H1 (cell line): ENCODE results near the gene SERPINE3.

ENCODE experiments used
- CEBPB ChIP-seq: IDR thresholded peaks from 2 replicates; pipeline ENCODE4 v1.6.1; 2012; ENCODE audit warnings: low read depth, low read length
- EP300 ChIP-seq, 2 experiments: IDR thresholded peaks; 1 replicate in 1 of 2; 2 replicates in 1 of 2; pipeline ENCODE4 v1.6.1; 2011 to 2012; ENCODE audit warnings: low read depth in 2 of 2, low read length in 2 of 2, mild to moderate bottlenecking in 2 of 2, borderline replicate concordance in 1 of 2, inconsistent platforms in 1 of 2, moderate library complexity in 1 of 2
- EZH2 ChIP-seq: fragments of 200-600 bp; sonication (generic); IDR thresholded peaks from 2 replicates; pipeline ENCODE4 v1.7.1; 2012; ENCODE audit warnings: low read depth, mild to moderate bottlenecking, moderate library complexity, low read length, inconsistent platforms; ENCODE audit not compliant: severe bottlenecking
- HDAC6 ChIP-seq: IDR thresholded peaks from one replicate; pipeline ENCODE4 v1.7.1; 2012; ENCODE audit warnings: low read depth, mild to moderate bottlenecking, inconsistent platforms, low read length, moderate library complexity
- KDM4A ChIP-seq: IDR thresholded peaks from one replicate; pipeline ENCODE4 v1.7.1; 2012; ENCODE audit warnings: low read depth, mild to moderate bottlenecking, moderate library complexity, low read length, inconsistent platforms; ENCODE audit not compliant: severe bottlenecking
- POLR2AphosphoS5 ChIP-seq: IDR thresholded peaks from 2 replicates; pipeline ENCODE4 v1.6.1; 2011; ENCODE audit warnings: low read depth, low read length
- RAD21 ChIP-seq, 2 experiments: IDR thresholded peaks in 1 of 2; conservative IDR thresholded peaks in 1 of 2; 2 replicates each; pipeline ENCODE4 v1.6.1; 2011; ENCODE audit warnings: low read depth in 2 of 2, low read length in 2 of 2, improper control_type of control experiment in 1 of 2, inconsistent platforms in 1 of 2, mild to moderate bottlenecking in 1 of 2, moderate library complexity in 1 of 2
- RBBP5 ChIP-seq: IDR thresholded peaks from 2 replicates; pipeline ENCODE4 v1.7.1; 2012; ENCODE audit warnings: low read depth, mild to moderate bottlenecking, inconsistent platforms, low read length, moderate library complexity, borderline replicate concordance
- RXRA ChIP-seq: IDR thresholded peaks from 2 replicates; pipeline ENCODE4 v1.6.1; 2011; ENCODE audit warnings: low read depth, mild to moderate bottlenecking, low read length, moderate library complexity; ENCODE audit not compliant: insufficient read depth
- SP2 ChIP-seq: IDR thresholded peaks from 2 replicates; pipeline ENCODE4 v1.6.1; 2012; ENCODE audit warnings: mild to moderate bottlenecking, low read length, inconsistent platforms
- TAF1 ChIP-seq: IDR thresholded peaks from 2 replicates; pipeline ENCODE4 v1.6.1; 2011; ENCODE audit warnings: mild to moderate bottlenecking, low read depth, low read length
- TF ChIP-seq, protein P1 (sequence below), 3 experiments: IDR thresholded peaks; 1 replicate in 2 of 3; 2 replicates in 1 of 3; pipeline versions ENCODE4 v1.5.1 to v1.6.1; 2011; ENCODE audit warnings: low read length in 3 of 3, mild to moderate bottlenecking in 3 of 3, inconsistent platforms in 2 of 3, low read depth in 1 of 3, moderate library complexity in 1 of 3; ENCODE audit not compliant: insufficient read depth in 1 of 3; ENCODE audit errors: control extremely low read depth in 1 of 3

DNA sequence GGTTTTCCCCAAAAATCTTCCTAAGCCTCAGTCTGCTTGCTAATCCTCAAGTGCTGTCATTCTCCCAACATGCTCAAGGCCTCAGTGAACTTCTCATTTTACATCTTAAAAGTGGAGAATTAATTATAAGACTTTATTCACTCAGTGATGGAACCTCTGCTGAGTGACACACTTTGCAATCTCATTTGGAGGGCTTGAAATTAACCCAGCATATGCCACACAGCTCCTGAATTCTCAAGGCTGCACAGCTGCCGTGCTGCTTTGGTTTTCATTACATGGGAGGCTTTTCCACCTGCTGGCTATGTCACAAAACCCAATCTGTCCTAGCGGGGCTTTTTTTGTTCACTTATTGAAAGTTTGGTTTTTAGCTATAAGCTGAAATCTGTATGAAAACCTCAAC is 28.3 kb upstream of the SERPINE3 start:
- TF ChIP-seq, protein P1, sequence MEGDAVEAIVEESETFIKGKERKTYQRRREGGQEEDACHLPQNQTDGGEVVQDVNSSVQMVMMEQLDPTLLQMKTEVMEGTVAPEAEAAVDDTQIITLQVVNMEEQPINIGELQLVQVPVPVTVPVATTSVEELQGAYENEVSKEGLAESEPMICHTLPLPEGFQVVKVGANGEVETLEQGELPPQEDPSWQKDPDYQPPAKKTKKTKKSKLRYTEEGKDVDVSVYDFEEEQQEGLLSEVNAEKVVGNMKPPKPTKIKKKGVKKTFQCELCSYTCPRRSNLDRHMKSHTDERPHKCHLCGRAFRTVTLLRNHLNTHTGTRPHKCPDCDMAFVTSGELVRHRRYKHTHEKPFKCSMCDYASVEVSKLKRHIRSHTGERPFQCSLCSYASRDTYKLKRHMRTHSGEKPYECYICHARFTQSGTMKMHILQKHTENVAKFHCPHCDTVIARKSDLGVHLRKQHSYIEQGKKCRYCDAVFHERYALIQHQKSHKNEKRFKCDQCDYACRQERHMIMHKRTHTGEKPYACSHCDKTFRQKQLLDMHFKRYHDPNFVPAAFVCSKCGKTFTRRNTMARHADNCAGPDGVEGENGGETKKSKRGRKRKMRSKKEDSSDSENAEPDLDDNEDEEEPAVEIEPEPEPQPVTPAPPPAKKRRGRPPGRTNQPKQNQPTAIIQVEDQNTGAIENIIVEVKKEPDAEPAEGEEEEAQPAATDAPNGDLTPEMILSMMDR (IDR thresholded peaks at IDR 0.05; ENCODE audit: control extremely low read depth in 1 of 3, insufficient read depth in 1 of 3, low read depth in 1 of 3, low read length in 3 of 3): no peak
- TF ChIP-seq RAD21 (IDR thresholded peaks at IDR 0.05 in 1 of 2, conservative IDR thresholded peaks at IDR 0.05 in 1 of 2; ENCODE audit: low read depth in 2 of 2, low read length in 2 of 2) (no peak), EZH2 (no peak), CEBPB (no peak), EP300 (IDR thresholded peaks at IDR 0.05; ENCODE audit: borderline replicate concordance in 1 of 2, low read depth in 2 of 2, low read length in 2 of 2) (no peak), POLR2AphosphoS5 (no peak), SP2 (no peak), KDM4A (no peak), TAF1 (no peak), HDAC6 (no peak), RBBP5 (no peak), RXRA (no peak)
